ENCODE results near the gene HIVEP2. TPM values are rescaled to one million over a fixed set of nuclear protein-coding genes. Genes with fewer than 3 reads are reported as not detected.

The HIVEP2 gene
- total RNA-seq, 1 donor from 2014 or later = 3.0 TPM

GRCh38 chr6:142845624-142846458, 99.1 kb downstream of the HIVEP2 start:
- ATAC-seq = peak; percentile 92
- DNase-seq (ENCODE audit: low spot score) = peak; percentile 97

DNA sequence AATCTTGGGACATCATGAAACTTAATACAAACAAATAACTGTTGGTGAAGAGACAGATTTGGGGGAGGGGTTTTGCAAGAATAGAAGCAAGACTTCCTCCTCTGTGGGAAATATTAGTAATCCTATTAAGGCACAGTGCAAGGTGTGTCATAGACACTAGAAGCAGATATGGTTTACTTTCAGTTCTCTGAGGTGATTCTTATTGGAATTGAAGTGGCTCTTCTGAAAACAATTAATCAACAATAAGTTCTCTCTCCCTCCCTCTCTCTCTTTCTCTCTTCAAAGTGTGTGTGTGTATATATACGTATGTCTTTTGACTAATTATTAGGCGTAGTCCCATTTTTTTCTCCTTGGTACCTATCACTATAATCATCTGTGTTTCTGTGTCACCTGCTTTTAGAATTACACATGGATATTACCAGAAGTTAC, 99.8 kb downstream of the HIVEP2 start:
- ATAC-seq = no peak
- no peak for DNase-seq (ENCODE audit: low spot score)

- DNase-seq (ENCODE audit: low spot score) (no peak), ATAC-seq (no peak)
Measured at GRCh38 chr6:142844065-142844755, 100.8 kb downstream of the HIVEP2 start.

- DNase-seq (ENCODE audit: low spot score) = no peak
- no peak for ATAC-seq
Measured at GRCh38 chr6:142843361-142843760, 101.6 kb downstream of the HIVEP2 start.

DNA sequence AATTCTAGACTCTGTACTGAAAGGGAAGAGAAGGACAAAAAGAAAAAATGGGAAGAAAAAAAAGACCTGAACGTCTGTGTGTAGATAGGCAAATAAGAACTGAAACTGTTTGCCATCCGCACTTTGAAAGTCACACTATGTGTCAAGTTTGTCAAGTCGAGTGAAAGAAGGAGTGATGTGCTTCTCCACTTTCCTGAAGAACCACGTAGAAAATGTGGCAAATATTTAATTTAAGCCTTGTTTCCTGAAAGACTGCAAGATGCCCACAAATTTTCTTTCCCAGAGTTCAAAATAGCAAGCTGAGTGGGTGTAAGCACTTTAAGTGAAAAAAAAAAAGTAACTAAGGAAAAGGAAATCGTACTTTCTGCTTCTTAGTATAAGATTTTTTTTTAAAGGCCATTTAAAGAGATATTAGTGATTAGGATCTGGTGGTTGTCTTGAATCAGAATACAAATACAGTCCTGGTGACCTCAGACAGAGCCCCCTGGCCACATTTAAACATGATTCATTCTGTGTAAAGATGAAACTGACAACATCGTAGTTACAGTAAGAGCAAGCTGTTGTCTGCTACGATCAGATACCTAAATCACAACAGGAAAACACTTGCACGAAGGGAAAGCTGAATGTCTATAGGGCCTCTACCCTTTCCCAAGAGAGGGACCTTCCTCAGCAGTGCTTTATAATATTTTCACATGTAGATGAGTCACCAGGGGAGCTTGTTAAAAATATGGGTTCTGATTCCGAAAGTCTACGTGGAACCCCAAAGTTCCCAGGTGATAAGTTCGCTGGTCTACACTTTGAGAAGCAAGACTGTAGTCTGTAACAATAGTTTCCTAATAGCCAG, 102.3 kb downstream of the HIVEP2 start:
- no peak for DNase-seq (ENCODE audit: low spot score)
- ATAC-seq = no peak

DNA sequence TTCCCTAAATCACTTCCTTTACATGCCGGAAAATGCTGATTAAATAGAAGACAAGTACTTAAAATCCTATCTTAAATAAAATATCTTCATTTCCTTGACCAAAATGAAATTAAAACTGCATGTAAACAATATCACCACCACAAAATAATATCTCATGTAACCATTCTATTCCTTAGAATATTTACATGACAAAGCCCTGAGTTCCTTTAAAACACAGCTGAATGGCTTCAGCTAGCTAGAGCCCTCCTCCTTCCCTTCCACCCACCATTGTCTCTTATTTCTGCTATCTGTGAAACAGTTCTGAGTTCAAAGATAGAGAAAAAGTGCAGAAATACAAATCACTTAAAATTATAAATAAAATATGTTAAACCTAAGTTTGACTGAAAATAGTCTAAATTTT, 103.1 kb downstream of the HIVEP2 start:
- DNase-seq (ENCODE audit: low spot score) (no peak), ATAC-seq (no peak)

GRCh38 chr6:142839686-142840040, 105.3 kb downstream of the HIVEP2 start:
- ATAC-seq = no peak

DNA sequence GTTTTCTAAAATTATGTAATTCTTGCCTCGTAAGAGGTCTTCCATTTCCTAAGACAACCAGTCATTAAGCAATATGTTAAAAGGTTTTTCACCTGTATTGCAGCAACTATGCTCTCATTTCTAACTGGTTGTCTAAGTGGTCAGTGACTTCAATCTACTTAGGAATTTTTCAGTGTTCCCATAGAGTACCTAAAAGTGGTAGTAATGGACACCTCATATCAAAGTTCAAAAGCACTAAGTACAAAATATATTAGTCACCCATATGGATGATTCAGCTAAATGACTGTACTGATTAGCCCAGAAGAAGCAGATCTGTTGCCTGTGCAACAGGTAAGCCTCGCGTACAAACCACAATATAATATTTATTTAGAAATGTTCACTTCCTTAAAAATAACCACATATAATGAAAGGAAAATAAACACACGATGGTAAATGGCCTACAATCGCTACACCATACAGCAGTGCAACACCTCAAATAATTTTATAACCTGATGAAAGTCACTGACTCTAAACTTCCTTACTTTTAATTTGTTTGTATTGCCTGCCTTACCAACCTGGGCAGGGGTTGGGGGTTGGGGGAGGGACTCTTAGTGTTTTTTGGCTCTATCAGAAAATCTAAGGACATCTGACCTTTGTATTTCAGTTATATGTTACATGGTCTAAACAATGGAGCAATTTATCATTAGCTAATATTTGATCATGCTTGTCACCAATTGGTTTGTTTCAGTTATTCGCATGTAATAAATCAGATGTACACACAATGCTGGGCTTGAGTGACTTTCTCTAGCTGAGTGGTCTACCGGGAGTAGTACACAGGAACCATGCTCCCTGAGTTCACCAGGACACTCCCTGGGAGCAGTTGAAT, 105.9 kb downstream of the HIVEP2 start:
- no peak for DNase-seq (ENCODE audit: low spot score)
- peak; percentile 56 for ATAC-seq

More at GRCh38 chr6:142839686-142840040, 105.3 kb downstream of the HIVEP2 start:
- no peak for DNase-seq (ENCODE audit: low spot score)

DNA sequence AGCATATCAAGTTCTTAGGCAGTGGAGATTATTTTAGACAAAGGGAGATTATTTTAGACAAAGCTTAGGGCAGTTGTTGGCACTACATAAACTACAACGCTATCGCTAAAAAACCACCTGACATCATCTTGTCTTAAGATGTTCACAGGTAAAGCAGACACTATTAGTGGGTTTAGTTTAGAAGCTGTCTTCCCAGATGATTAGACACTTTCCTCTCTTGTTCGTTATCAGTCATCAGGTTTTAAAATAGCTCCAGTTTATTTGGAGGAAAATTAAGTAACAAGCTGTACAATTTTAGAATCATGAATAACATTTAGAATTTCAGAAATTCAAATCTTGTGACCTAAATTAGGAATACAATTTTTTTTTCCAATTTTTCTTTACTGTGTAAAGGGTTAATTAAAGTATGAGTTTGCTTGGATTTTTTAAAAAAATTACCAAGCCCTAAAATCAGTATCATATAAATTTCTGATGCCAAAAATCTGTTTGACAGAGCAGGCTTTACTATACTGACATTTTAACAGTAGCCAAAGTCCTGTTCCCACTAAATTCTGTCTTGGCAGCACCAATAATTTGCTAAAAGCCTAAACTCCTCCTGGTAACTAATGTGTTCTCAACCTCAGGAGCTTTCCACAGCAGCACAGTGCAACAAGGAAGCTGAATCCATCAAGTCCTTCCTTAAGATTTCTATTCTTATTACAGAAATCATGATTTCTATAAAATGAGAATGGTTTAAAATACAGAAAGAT, 109.0 kb downstream of the HIVEP2 start:
- DNase-seq (ENCODE audit: low spot score) (no peak), ATAC-seq (no peak)

- DNase-seq (ENCODE audit: low spot score) (no peak), ATAC-seq (no peak)
Measured at GRCh38 chr6:142834853-142835252, 110.1 kb downstream of the HIVEP2 start.

DNA sequence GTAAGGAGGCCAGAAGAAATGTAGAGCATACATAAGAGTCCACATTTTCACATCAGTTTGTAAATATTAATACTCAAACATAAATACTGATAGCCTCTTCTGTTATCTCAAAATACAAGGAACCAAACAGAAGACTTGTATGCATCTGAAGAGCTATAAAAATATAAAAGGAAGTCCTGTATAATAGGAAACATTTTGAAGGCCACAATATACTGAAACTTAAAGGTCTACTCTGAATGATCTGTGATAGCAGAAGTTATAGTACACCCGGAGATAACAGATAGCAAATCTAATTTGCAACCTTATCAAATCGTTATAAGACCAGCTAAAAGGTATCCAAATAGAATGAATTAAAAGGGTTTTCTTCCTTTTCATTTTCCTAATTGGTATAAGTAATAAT, 111.2 kb downstream of the HIVEP2 start:
- DNase-seq (ENCODE audit: low spot score) (no peak), ATAC-seq (no peak)

DNA sequence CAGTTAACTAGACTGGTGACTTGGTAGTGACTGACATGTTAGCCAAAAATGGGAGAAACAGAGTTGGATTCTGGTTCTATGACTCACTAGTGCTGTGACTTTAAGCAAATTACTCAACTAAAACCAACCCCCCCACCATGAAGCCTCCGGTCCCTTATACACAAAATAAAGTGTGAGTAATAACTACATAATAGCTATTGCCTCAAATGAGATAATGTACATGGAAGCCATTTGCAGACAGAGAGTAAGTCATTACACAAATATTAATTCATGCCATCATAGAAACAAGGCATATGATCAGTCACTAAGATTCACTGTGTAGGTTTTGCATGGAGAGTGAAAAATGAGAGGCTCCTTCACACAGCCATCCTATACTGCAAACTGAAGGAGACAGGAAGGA, 111.9 kb downstream of the HIVEP2 start:
- no peak for DNase-seq (ENCODE audit: low spot score)
- no peak for ATAC-seq

DNA sequence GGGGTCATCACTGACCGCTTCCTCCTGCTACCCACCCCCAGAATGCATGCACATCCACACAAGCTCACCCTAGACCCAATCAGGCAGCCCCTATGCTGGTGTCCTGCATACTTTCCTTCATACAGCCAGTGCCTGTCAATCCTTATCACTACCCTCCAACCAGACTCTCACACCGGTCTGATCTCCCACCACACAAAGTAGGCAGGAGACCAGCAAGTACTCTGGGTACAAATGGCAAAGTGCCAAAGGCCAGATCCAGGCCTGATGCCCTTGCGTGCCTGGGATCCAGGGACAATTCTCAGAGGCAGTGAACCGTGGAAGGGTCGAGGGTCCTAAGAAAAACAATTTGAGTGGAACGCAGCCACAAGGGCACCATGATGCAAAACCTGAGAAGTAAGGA, 114.2 kb downstream of the HIVEP2 start:
- no peak for ATAC-seq
- no peak for DNase-seq (ENCODE audit: low spot score)

- ATAC-seq = no peak
- DNase-seq (ENCODE audit: low spot score) = no peak
Measured at GRCh38 chr6:142830116-142830710, 114.8 kb downstream of the HIVEP2 start.

- ATAC-seq (no peak), DNase-seq (ENCODE audit: low spot score) (no peak)
Measured at GRCh38 chr6:142829556-142829955, 115.4 kb downstream of the HIVEP2 start.

GRCh38 chr6:142827991-142828390, 117.0 kb downstream of the HIVEP2 start:
- DNase-seq (ENCODE audit: low spot score) = no peak
- ATAC-seq = no peak

- ATAC-seq (peak; percentile 52), DNase-seq (ENCODE audit: low spot score) (no peak)
Measured at GRCh38 chr6:142827369-142827768, 117.6 kb downstream of the HIVEP2 start.

DNA sequence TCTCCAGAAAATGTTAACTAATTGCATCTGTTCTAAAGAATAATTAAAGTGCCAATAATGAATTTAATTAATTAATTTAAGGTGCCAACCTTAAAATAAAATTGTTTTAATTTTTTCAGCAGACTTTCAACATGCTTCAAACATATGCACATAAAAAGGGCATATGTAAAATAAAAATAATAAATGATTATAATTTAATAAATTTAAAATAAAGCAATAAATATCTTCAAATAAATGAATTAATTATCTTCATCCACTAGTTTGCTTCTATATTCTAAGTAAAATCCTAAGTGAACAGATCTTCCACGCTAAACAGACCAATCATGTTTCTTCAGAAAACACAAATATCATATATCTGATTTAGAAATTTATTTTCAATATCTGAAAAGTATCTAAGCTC, 119.2 kb downstream of the HIVEP2 start:
- no peak for ATAC-seq
- DNase-seq (ENCODE audit: low spot score) = no peak

DNA sequence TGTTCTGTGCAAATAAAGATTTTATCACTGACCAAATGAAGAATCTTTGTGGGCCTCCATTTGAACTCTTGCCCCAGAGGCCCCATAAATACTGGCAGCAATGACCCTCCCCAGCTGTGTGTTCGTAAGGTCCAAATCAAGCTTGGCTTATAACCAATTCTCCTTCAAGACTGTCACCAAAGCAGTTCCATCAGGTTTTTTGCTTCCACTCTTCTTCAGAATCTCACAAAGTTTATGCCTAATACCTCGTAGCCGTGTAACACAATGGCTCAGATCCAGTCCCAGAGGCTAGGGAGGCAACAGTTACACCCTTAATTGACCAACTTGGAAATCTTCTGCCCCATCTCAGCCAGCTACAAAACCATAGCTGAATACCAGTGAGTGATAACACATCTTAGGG, 120.5 kb downstream of the HIVEP2 start:
- no peak for DNase-seq (ENCODE audit: low spot score)
- ATAC-seq = no peak

Data from left lobe of liver (tissue), 2 donors.